Right forelimb (tissue), 1 donor: ENCODE data around the gene LTB4R2.

Experiments used
- DNase-seq: peaks from one replicate; pipeline ENCODE4 v3.0.0-alpha.2; 2018

The LTB4R2 gene

DNA sequence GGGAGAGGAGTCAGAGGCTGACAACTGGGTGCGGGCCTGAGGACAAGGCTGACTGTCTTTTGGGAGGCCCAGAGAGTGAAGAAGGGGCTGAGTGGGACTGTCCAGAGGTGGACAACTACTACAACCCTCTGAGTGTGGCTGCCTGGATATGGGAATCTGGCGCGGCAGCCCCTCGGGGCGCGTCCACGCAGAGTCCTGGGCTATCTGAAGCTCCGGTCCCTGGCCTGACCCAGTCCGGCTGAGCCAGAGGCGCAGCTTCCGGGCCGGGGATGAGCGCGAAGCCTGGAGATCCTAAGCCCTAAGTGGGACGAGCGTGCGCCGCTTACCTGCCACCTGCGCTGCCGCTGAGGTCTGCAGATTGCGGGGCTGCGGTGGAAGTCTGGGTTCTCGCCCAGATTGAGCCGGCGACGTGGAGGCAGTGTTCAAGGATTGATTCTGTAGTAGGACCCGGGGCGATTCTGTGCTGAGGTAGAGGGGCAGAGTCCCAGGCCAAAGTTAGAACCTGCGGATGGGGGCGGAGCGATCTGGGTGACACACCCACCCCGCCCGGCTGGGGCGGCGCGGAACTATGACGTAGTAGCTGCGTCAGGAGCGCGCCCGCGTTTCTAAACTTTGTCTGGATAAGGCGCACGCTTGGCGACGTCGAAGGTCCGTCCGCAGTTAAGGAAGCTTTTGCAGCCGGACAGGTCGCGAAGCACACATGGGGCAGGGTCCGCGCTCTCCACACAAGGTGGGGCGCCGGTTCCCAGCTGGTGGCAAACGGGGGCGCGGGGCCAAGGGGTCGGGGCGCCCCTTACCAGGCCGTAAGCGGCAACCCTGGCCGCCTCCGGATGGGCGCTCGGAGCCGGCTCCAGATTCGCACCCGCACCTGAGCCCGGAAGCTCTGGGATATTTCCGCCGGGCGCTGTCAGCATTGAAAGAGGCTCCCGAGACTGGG is 10.4 kb upstream of the LTB4R2 start, which contains the start of the genes DHRS1 and NOP9:
Gene DHRS1, minus strand, starts transcription at position 526 of the 937 bp plus-strand sequence. CDS start 674 bp downstream, outside the sequence.
Gene NOP9, plus strand, starts transcription at position 596 of the 937 bp plus-strand sequence. Its CDS starts 105 bp downstream, at position 701.
- DNase-seq: peak; percentile 96

- no peak for DNase-seq
Observed at GRCh38 chr14:24300326-24300980, 9.5 kb upstream of the LTB4R2 start.

GRCh38 chr14:24304019-24304387 is 5.9 kb upstream of the LTB4R2 start:
- DNase-seq: no peak

DNA sequence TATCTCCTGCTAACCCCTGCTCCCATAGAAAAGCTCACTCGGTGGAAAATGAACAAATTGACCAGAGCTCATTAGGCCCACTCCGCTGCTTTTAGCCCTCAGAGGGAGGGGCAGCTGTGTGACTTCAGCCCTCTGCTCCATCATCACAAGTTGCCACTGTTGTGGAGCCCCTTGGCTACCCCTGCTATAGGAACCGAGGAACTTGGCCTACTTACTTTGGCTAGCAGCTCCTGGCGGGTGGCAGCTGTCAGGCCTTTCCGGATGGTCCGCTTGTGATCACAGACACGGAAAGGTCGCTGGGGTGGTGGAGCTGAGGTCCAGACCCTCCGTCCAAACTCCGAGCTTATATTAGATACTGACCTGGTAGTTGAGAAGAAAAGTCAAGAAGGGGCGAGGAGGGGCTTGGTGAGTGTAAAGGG is 2.8 kb upstream of the LTB4R2 start:
- no peak for DNase-seq

- no peak for DNase-seq
Observed at GRCh38 chr14:24307575-24308341, 2.2 kb upstream of the LTB4R2 start, which contains the start of gene CIDEB. Gene CIDEB (minus strand): TSS chr14:24307977. CDS start chr14:24307858, 119 bp downstream.

- DNase-seq: no peak
Observed at GRCh38 chr14:24308342-24309124, 1.4 kb upstream of the LTB4R2 start.

- DNase-seq: no peak
Observed at GRCh38 chr14:24310265-24310645, 315 bp downstream of the LTB4R2 start.

- DNase-seq: peak; percentile 83
Observed at GRCh38 chr14:24310646-24311604, 985 bp downstream of the LTB4R2 start, which contains the start of gene LTB4R. Gene LTB4R (plus strand): TSS chr14:24311502. CDS start chr14:24315652, 4,150 bp downstream.

GRCh38 chr14:24311837-24312615 is 2.1 kb downstream of the LTB4R2 start:
- DNase-seq: no peak

DNA sequence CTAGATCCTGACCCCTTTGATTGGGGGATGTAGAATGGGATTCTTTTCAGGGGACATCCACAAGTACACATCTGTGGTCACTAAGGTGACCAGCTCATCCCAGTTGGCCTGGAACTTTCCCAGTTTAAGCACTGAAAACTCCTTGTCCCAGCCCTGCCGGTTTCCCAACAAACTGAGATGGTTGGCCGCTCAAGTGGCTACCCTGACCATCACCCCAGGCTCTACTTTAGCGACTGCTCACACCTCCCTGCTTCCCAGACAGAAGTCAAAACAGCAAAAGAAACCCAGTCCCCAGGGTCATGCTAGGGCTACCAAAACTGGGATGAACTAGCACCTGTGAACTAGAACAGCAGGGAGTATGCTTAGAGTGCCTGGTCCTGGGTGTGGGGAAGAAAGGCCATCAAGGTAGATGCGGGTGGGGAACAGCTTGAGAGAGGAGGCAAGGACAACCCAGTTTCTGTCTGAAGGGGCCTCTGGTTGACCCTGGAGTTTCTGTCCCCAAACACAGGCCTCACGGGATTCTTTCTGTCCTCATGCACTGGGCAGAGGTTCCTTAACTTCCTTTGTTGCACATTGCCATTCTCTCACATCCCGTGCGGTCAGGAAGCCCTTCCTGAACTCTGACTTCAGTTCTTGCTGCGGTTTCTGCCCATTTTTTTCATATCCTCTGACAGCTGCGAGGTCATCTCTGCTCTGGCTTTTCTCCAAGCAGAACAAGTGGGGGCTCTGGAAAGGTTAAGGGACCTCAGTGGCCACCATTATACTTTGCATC is 3.0 kb downstream of the LTB4R2 start:
- DNase-seq: no peak

DNA sequence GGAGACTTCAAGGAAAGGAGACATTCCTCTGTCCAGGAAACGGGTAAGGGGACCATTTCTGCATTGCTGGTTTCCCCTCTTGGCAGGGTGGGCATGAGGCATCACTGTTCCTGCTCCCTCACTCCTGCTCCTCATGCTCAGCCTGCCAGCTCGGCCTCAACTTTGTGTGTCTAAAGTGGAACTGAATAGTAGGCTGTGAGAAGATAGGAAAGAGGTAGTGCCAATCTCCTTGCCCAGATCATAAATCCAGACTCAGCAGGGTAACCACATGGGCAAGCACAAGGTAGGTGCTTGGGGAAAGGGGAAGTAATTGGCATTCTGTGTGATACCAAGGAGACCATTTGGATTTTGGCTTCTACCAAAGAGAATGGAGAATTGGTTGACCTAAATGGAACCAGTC is 4.0 kb downstream of the LTB4R2 start:
- no peak for DNase-seq

DNA sequence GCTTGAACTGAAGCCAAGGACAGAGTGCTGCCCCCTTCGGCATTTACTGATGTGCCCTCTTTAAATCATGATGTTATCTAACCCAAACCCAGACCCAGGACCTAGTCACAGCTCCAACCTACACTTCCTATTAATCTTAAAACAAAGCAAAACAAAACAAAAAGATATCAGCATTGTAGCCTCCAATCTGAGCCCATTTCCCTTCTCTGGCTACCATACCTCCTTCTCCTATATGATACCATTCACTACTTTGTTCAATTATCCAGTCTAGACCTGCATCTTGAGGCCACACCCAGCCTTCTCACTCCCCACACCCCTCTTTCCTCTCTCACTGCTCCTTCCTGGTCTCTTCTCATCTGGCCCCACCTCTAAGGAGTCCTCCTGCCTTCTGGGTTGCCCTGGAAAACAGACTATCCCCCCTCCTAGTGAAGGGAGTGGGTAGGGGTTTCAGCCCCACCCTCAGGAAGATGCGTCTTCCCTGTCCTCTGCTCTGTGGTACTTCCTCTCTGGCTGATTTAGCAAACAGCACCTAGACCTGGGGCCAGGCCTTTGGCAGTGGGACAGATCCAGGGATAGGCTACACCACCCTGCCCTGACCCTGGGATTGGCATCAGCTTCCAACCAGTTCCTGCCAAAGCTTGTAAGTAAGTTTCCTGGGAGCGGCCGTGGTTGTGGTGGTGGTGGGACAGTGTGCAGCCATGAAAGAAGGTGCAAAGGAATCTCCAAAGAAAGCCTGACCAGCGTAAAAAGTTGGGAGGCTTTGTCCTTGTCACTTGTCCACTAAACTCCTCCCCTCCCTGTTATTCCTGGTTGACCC is 4.6 kb downstream of the LTB4R2 start:
- DNase-seq: no peak

DNA sequence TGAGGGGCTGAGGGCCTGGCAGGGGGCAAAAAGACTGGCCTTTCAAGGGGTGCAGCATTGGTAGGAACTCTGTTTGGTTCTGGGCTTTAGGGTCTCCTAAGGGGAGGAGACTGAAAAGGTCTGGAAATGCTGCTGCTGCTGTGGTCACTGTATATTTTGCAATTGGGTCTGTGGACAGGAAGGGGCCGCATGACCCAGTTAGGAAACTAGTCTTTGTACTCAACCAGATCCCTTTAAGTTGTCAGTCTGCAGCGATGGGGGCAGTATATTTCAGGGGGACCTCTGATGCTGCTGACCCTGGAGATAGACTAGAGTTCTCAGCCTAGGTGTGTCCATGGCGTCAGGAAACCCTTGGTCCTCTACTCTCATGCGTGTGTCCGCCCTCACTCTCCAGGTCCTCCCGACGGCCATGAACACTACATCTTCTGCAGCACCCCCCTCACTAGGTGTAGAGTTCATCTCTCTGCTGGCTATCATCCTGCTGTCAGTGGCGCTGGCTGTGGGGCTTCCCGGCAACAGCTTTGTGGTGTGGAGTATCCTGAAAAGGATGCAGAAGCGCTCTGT is 5.4 kb downstream of the LTB4R2 start:
- DNase-seq: no peak

GRCh38 chr14:24315807-24316596 is 6.1 kb downstream of the LTB4R2 start:
- no peak for DNase-seq

DNA sequence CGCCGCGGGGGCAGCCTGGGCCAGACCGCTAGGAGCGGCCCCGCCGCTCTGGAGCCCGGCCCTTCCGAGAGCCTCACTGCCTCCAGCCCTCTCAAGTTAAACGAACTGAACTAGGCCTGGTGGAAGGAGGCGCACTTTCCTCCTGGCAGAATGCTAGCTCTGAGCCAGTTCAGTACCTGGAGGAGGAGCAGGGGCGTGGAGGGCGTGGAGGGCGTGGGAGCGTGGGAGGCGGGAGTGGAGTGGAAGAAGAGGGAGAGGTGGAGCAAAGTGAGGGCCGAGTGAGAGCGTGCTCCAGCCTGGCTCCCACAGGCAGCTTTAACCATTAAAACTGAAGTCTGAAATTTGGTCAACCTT is 6.6 kb downstream of the LTB4R2 start:
- DNase-seq: no peak

GRCh38 chr14:24317141-24317928 is 7.4 kb downstream of the LTB4R2 start:
- no peak for DNase-seq
